Measurements from ENCODE around the gene NOG. TPM values are rescaled to one million over a fixed set of nuclear protein-coding genes. Genes with fewer than 3 reads are reported as not detected.

Gene NOG
- total and polyA plus RNA-seq, 2 experiments from 2014 or later = 0.39 to 0.66 TPM

GRCh38 chr17:56636265-56636664 lies 42.8 kb downstream of the NOG start (continued):
- TF ChIP-seq, protein P1, sequence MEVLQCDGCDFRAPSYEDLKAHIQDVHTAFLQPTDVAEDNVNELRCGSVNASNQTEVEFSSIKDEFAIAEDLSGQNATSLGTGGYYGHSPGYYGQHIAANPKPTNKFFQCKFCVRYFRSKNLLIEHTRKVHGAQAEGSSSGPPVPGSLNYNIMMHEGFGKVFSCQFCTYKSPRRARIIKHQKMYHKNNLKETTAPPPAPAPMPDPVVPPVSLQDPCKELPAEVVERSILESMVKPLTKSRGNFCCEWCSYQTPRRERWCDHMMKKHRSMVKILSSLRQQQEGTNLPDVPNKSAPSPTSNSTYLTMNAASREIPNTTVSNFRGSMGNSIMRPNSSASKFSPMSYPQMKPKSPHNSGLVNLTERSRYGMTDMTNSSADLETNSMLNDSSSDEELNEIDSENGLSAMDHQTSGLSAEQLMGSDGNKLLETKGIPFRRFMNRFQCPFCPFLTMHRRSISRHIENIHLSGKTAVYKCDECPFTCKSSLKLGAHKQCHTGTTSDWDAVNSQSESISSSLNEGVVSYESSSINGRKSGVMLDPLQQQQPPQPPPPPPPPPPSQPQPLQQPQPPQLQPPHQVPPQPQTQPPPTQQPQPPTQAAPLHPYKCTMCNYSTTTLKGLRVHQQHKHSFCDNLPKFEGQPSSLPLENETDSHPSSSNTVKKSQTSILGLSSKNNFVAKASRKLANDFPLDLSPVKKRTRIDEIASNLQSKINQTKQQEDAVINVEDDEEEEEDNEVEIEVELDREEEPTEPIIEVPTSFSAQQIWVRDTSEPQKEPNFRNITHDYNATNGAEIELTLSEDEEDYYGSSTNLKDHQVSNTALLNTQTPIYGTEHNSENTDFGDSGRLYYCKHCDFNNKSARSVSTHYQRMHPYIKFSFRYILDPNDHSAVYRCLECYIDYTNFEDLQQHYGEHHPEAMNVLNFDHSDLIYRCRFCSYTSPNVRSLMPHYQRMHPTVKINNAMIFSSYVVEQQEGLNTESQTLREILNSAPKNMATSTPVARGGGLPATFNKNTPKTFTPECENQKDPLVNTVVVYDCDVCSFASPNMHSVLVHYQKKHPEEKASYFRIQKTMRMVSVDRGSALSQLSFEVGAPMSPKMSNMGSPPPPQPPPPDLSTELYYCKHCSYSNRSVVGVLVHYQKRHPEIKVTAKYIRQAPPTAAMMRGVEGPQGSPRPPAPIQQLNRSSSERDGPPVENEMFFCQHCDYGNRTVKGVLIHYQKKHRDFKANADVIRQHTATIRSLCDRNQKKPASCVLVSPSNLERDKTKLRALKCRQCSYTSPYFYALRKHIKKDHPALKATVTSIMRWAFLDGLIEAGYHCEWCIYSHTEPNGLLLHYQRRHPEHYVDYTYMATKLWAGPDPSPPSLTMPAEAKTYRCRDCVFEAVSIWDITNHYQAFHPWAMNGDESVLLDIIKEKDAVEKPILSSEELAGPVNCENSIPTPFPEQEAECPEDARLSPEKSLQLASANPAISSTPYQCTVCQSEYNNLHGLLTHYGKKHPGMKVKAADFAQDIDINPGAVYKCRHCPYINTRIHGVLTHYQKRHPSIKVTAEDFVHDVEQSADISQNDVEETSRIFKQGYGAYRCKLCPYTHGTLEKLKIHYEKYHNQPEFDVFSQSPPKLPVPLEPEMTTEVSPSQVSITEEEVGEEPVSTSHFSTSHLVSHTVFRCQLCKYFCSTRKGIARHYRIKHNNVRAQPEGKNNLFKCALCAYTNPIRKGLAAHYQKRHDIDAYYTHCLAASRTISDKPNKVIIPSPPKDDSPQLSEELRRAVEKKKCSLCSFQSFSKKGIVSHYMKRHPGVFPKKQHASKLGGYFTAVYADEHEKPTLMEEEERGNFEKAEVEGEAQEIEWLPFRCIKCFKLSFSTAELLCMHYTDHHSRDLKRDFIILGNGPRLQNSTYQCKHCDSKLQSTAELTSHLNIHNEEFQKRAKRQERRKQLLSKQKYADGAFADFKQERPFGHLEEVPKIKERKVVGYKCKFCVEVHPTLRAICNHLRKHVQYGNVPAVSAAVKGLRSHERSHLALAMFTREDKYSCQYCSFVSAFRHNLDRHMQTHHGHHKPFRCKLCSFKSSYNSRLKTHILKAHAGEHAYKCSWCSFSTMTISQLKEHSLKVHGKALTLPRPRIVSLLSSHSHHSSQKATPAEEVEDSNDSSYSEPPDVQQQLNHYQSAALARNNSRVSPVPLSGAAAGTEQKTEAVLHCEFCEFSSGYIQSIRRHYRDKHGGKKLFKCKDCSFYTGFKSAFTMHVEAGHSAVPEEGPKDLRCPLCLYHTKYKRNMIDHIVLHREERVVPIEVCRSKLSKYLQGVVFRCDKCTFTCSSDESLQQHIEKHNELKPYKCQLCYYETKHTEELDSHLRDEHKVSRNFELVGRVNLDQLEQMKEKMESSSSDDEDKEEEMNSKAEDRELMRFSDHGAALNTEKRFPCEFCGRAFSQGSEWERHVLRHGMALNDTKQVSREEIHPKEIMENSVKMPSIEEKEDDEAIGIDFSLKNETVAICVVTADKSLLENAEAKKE (CRISPR knock-in tag; IDR thresholded peaks at IDR 0.05) = no peak
- TF ChIP-seq EZH2 (IDR thresholded peaks at IDR 0.05; ENCODE audit: low read depth, unreplicated experiment) = no peak

DNA sequence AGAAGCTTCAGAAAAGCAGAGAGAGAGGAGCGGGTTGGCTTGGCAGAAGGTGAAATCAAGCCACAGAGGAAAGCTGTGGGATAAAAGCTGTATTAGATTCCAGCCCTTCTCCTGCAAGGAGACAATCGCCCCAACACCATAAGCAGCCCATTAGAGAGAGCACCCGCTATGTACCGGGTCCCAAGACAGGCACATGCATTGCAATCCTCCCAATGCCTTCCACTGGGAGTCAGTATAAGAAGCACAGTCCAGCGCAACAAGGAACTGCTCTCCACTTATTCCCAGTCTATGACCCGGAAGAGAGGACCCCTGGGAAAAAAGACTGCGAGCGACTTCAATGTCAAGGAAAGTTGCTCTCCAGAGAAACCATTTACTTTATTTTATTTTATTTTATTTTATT lies 43.8 kb downstream of the NOG start:
- H4K20me1 ChIP-seq (replicated peaks; ENCODE audit: insufficient read depth) = no peaks in the 10 kb centered on the region
- Mint-ChIP-seq H3K4me1 (peaks cover 7% of the 10 kb centered on the region; the same call in 2 of the 3 replicates), H3K9me3 (no peaks in the 10 kb centered on the region), H3K36me3 (ENCODE audit: low read depth) (no peaks in the 10 kb centered on the region), H3K27ac (no peak overlapping the region), H3K4me3 (no peak overlapping the region), H3K27me3 (ENCODE audit: insufficient read depth, low read depth, poor library complexity) (peaks cover 1% of the 10 kb centered on the region)
- H3K27ac ChIP-seq (ENCODE audit: low read depth) = no peak overlapping the region
- H3K4me3 ChIP-seq = no peak overlapping the region
- no peak for DNase-seq (ENCODE audit: low spot score)
- H3K4me2 ChIP-seq = no peak overlapping the region
- peak overlapping the region; percentile 86; the same call in 1 of the 2 replicates for H2AFZ ChIP-seq
- H3F3A ChIP-seq (replicated peaks; ENCODE audit: low read depth) = no peaks in the 10 kb centered on the region
- ATAC-seq = peak; percentile 57
- H3K9me2 ChIP-seq (ENCODE audit: insufficient read depth) = no peaks in the 10 kb centered on the region
- H3K27me3 ChIP-seq (ENCODE audit: insufficient read depth) = no peaks in the 10 kb centered on the region
- TF ChIP-seq, protein P2, sequence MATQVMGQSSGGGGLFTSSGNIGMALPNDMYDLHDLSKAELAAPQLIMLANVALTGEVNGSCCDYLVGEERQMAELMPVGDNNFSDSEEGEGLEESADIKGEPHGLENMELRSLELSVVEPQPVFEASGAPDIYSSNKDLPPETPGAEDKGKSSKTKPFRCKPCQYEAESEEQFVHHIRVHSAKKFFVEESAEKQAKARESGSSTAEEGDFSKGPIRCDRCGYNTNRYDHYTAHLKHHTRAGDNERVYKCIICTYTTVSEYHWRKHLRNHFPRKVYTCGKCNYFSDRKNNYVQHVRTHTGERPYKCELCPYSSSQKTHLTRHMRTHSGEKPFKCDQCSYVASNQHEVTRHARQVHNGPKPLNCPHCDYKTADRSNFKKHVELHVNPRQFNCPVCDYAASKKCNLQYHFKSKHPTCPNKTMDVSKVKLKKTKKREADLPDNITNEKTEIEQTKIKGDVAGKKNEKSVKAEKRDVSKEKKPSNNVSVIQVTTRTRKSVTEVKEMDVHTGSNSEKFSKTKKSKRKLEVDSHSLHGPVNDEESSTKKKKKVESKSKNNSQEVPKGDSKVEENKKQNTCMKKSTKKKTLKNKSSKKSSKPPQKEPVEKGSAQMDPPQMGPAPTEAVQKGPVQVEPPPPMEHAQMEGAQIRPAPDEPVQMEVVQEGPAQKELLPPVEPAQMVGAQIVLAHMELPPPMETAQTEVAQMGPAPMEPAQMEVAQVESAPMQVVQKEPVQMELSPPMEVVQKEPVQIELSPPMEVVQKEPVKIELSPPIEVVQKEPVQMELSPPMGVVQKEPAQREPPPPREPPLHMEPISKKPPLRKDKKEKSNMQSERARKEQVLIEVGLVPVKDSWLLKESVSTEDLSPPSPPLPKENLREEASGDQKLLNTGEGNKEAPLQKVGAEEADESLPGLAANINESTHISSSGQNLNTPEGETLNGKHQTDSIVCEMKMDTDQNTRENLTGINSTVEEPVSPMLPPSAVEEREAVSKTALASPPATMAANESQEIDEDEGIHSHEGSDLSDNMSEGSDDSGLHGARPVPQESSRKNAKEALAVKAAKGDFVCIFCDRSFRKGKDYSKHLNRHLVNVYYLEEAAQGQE (IDR thresholded peaks at IDR 0.05; ENCODE audit: unreplicated experiment) = no peak
- TF ChIP-seq EZH2 (IDR thresholded peaks at IDR 0.05; ENCODE audit: low read depth, unreplicated experiment) (no peak), CTCF (conservative IDR thresholded peaks at IDR 0.05; ENCODE audit: low read depth in 2 of 2) (0 out of 4 replicates have a peak, but pooled peaks of 1 of the 2 experiments have one; percentile 11), JUNB (IDR thresholded peaks at IDR 0.05; ENCODE audit: unreplicated experiment) (no peak)
- no peaks in the 10 kb centered on the region for H3K4me1 ChIP-seq (ENCODE audit: insufficient read depth)
- no peaks in the 10 kb centered on the region for H3K36me3 ChIP-seq (ENCODE audit: insufficient read depth)
- no peaks in the 10 kb centered on the region for H3K79me2 ChIP-seq (replicated peaks; ENCODE audit: insufficient read depth)

Measured in GM23338 (cell line).